Measurements from ENCODE around the gene TNPO2.

DNA sequence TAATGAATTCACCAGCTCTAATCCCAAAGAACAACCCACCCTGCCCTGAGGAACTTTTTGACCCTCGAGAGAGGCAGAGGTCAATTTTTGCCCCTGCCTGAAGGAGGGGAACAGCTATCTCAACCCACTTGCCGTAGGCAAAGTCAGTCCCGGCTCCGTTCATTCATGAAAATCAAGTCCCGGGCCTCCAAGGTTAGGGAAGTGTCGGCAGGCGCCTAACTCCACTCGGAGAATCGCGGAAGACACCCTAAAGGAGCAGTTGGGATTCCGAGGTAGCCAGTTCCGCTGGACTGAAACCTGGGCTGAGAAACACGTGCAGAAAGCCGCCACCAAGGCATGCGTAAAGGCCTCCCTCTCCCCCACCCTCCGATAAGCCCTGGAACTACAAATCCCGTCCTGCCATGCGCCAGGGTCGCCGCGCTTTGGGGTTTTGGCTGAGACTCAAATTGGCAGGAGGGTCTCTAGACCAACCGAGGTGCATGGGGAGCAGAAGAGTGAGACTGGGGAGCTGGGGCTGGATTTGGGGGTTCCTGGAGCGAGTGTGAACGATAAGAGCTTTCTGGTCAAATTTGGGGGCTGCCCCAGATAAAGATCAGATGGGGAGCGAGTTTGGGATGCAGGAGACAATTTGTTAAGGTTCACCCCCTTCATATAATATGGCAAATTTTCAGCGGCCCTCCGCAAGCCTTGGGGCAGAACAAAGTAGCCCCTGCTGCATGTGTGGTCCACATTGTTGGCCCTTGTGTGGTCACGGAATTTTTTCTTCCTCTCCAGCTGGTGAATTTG, at the start of gene TNPO2:
- TF ChIP-seq CTCF (IDR thresholded peaks at IDR 0.05): no peak
- TF ChIP-seq POLR2A (IDR thresholded peaks at IDR 0.05): no peak
- TF ChIP-seq POLR2AphosphoS5 (IDR thresholded peaks at IDR 0.05): no peak
